PC-3 (cell line): Measurements from ENCODE around the gene FBF1. TPM values are rescaled to one million over a fixed set of nuclear protein-coding genes. Genes with fewer than 3 reads are reported as not detected.

ENCODE experiments used
- ATAC-seq: fragments of 200-7000 bp; cut with Tn5 transposase; 2 replicates; pipeline ENCODE4 v1.9.1; 2020; ENCODE audit warnings: mild to moderate bottlenecking, moderate library complexity
- BruUV-seq: library from RNA; stranded (reverse); fragments of 400-500 nt; replicated peaks from 2 replicates; lab custom pipeline; 2021; lab: Mats Ljungman, UMichigan
- CTCF ChIA-PET: fragments of 300-600 bp; sonication (Branson Sonifier 250); formaldehyde crosslinking; loops from one replicate; lab custom pipeline; 2022; ENCODE audit warnings: antibody characterized with exemption; lab: Charles Lee
- POLR2A ChIA-PET: fragments of 300-600 bp; sonication (Branson Sonifier 250); formaldehyde crosslinking; loops from one replicate; lab custom pipeline; 2022; ENCODE audit warnings: antibody characterized with exemption; ENCODE audit not compliant: unreplicated experiment; lab: Charles Lee
- DNase-seq: peaks from one replicate; pipeline ENCODE4 v3.0.0-alpha.2; 2015
- H2AFZ ChIP-seq: fragments of 300-600 bp; sonication (generic); 2 replicates; pipeline ENCODE4 v1.6.0; 2016; ENCODE audit warnings: antibody characterized with exemption, low read length
- H3F3A ChIP-seq: fragments of 300-600 bp; sonication (generic); one replicate; pipeline ENCODE4 v1.6.0; 2017; ENCODE audit warnings: antibody characterized with exemption, low read length, control low read depth, mild to moderate bottlenecking; ENCODE audit not compliant: unreplicated experiment
- H3K27ac ChIP-seq: fragments of 300-600 bp; sonication (generic); 2 replicates; pipeline ENCODE4 v1.5.1; 2016; ENCODE audit warnings: mild to moderate bottlenecking, low read length
- H3K27me3 ChIP-seq: fragments of 300-600 bp; sonication (generic); 2 replicates; pipeline ENCODE4 v1.6.1; 2016; ENCODE audit warnings: low read length, mixed read lengths
- H3K36me3 ChIP-seq: fragments of 300-600 bp; sonication (generic); 2 replicates; pipeline ENCODE4 v1.6.1; 2016; ENCODE audit warnings: low read depth, mixed run types, low read length, mixed read lengths
- H3K4me1 ChIP-seq: fragments of 300-600 bp; sonication (generic); 2 replicates; pipeline ENCODE4 v1.5.1; 2016; ENCODE audit warnings: low read length; ENCODE audit not compliant: insufficient read depth
- H3K4me2 ChIP-seq: fragments of 300-600 bp; sonication (generic); 2 replicates; pipeline ENCODE4 v1.6.0; 2016; ENCODE audit warnings: low read length
- H3K4me3 ChIP-seq: fragments of 300-600 bp; sonication (generic); 2 replicates; pipeline ENCODE4 v1.5.1; 2016; ENCODE audit warnings: mild to moderate bottlenecking, low read length, mixed read lengths
- H3K79me2 ChIP-seq: fragments of 300-600 bp; sonication (generic); 2 replicates; pipeline ENCODE4 v1.6.1; 2017; ENCODE audit warnings: low read length, mixed read lengths
- H3K9ac ChIP-seq: fragments of 300-600 bp; sonication (generic); 2 replicates; pipeline ENCODE4 v1.6.0; 2016; ENCODE audit warnings: mild to moderate bottlenecking, low read length
- H3K9me2 ChIP-seq: fragments of 300-600 bp; sonication (generic); replicated peaks from 2 replicates; pipeline ENCODE4 v1.6.1; 2016; ENCODE audit warnings: mixed run types, low read length, mixed read lengths
- H3K9me3 ChIP-seq: fragments of 300-600 bp; sonication (generic); 2 replicates; pipeline ENCODE4 v1.6.1; 2016; ENCODE audit warnings: low read length, mixed read lengths
- H4K20me1 ChIP-seq: fragments of 300-600 bp; sonication (generic); 2 replicates; pipeline ENCODE4 v1.6.1; 2016; ENCODE audit warnings: low read length, mixed read lengths
- EZH2 ChIP-seq: fragments of 300-600 bp; sonication (generic); IDR thresholded peaks from one replicate; pipeline ENCODE4 v1.6.1; 2017; ENCODE audit warnings: antibody characterized with exemption, mild to moderate bottlenecking, low read length; ENCODE audit not compliant: unreplicated experiment
- EZH2phosphoT487 ChIP-seq: fragments of 300-600 bp; sonication (generic); IDR thresholded peaks from 2 replicates; pipeline ENCODE4 v1.6.1; 2018; ENCODE audit warnings: mild to moderate bottlenecking, antibody characterized with exemption, low read length, borderline replicate concordance
- intact Hi-C: fragments of 100-400 bp; cut with micrococcal nuclease; formaldehyde crosslinking; loops from 2 replicates; pipeline ENCODE4 v1.9.0; 2023
- total RNA-seq: library from RNA; depleted of rRNA; stranded (reverse); fragments of >200 nt; gene quantifications from 2 replicates; pipeline ENCODE4 v1.2.3, GENCODE V29; 2014
- TF ChIP-seq, protein P1 (sequence below): fragments of 300-600 bp; sonication (generic); conservative IDR thresholded peaks from 2 replicates; pipeline ENCODE4 v1.5.1; 2017; ENCODE audit warnings: antibody characterized with exemption, low read depth, mild to moderate bottlenecking, low read length

FBF1 gene
- total RNA-seq, 1 experiment from 2014 or later: 39.2 TPM

- H3K9ac ChIP-seq: no peak overlapping the region
- no peak for ATAC-seq
- no peak overlapping the region for H2AFZ ChIP-seq
- no peak for DNase-seq
- H3K4me2 ChIP-seq: no peak overlapping the region
- no peaks in the 10 kb centered on the region for H4K20me1 ChIP-seq
- intact Hi-C loops: loop anchor here (10.0 kb wide), 1 partner anchor 372 kb away; no protein-coding TSS in a partner anchor
- TF ChIP-seq EZH2: no peak
- TF ChIP-seq EZH2phosphoT487: no peak
- TF ChIP-seq, protein P1, sequence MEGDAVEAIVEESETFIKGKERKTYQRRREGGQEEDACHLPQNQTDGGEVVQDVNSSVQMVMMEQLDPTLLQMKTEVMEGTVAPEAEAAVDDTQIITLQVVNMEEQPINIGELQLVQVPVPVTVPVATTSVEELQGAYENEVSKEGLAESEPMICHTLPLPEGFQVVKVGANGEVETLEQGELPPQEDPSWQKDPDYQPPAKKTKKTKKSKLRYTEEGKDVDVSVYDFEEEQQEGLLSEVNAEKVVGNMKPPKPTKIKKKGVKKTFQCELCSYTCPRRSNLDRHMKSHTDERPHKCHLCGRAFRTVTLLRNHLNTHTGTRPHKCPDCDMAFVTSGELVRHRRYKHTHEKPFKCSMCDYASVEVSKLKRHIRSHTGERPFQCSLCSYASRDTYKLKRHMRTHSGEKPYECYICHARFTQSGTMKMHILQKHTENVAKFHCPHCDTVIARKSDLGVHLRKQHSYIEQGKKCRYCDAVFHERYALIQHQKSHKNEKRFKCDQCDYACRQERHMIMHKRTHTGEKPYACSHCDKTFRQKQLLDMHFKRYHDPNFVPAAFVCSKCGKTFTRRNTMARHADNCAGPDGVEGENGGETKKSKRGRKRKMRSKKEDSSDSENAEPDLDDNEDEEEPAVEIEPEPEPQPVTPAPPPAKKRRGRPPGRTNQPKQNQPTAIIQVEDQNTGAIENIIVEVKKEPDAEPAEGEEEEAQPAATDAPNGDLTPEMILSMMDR: no peak
- no peak overlapping the region for H3K27ac ChIP-seq
- H3K9me3 ChIP-seq: no peaks in the 10 kb centered on the region
- H3F3A ChIP-seq: peaks cover 5% of the 10 kb centered on the region
- H3K79me2 ChIP-seq: peaks cover 26% of the 10 kb centered on the region
- ChIA-PET POLR2A (no interaction called here), CTCF (no interaction called here)
- peaks cover 29% of the 10 kb centered on the region for H3K36me3 ChIP-seq
- H3K9me2 ChIP-seq: no peaks in the 10 kb centered on the region
- no peak overlapping the region for H3K4me3 ChIP-seq
- peaks cover 13% of the 10 kb centered on the region for H3K4me1 ChIP-seq
- BruUV-seq: no TSS peak
- no peaks in the 10 kb centered on the region for H3K27me3 ChIP-seq
These were observed 38.4 kb downstream of the FBF1 start for GRCh38 chr17:75902406-75902805.

GRCh38 chr17:75901727-75902126 lies 39.1 kb downstream of the FBF1 start:
- no peak overlapping the region for H3K27ac ChIP-seq
- peaks cover 32% of the 10 kb centered on the region for H3K36me3 ChIP-seq
- H3K9me2 ChIP-seq: no peaks in the 10 kb centered on the region
- ATAC-seq: no peak
- no peak overlapping the region for H3K9ac ChIP-seq
- peaks cover 26% of the 10 kb centered on the region for H3K79me2 ChIP-seq
- H3K27me3 ChIP-seq: no peaks in the 10 kb centered on the region
- no TSS peak for BruUV-seq
- POLR2A ChIA-PET: no interaction called here
- H4K20me1 ChIP-seq: no peaks in the 10 kb centered on the region
- CTCF ChIA-PET: no interaction called here
- H3K4me2 ChIP-seq: no peak overlapping the region
- intact Hi-C loops: loop anchor here (10.0 kb wide), 1 partner anchor 373 kb away; no protein-coding TSS in a partner anchor
- peaks cover 18% of the 10 kb centered on the region for H3K4me1 ChIP-seq
- DNase-seq: no peak
- TF ChIP-seq, protein P1: no peak
- TF ChIP-seq EZH2phosphoT487: no peak
- no peak for TF ChIP-seq EZH2
- H3F3A ChIP-seq: peaks cover 9% of the 10 kb centered on the region
- no peak overlapping the region for H3K4me3 ChIP-seq
- no peaks in the 10 kb centered on the region for H3K9me3 ChIP-seq
- no peak overlapping the region for H2AFZ ChIP-seq

DNA sequence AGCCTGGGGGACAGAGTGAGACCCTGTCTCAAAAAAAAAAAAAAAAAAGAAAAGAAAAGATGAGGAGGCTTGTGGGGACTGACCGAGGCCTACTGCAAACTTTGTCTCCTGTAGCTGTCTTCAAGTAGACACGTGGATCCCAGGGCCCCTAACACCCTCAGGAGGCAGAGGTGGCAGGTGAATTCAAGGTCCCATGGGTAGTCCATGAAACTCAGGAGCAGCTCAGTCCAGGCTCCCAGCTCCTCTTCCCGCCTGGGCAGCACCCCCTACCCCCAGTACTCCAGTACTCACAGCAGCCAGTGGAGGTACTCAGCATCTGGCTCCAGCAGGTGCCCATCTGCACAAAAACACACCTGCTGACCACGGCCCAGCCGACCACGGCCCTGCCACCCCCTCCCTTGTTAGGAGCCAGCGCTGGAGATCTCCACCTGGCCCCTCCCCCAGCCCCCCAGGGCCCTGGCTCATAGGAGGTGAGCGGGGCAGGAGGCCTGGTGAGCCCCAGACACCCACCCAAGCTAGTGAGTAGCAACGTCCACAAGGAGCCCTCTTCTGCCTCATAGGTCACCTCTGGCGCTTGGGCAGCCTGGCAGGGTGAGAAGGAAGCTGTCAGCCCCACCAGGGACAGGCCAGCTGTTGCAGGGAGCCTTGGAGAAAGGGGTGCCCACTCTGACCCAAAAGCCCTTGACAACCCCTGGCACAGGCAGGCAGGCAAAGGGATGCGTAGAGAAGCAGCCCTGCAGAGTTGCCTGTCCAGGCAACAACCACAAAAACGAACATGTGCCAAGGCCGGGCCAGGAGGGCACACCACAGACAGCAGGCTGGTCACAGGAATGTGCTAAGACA lies 39.9 kb downstream of the FBF1 start:
- no peak for DNase-seq
- Histone ChIP-seq H3K4me1 (peaks cover 18% of the 10 kb centered on the region), H3K4me3 (no peak overlapping the region), H3K79me2 (peaks cover 31% of the 10 kb centered on the region), H2AFZ (no peak overlapping the region), H3K36me3 (peaks cover 32% of the 10 kb centered on the region), H3K9ac (no peak overlapping the region), H3F3A (peaks cover 9% of the 10 kb centered on the region), H3K9me2 (no peaks in the 10 kb centered on the region), H3K27me3 (no peaks in the 10 kb centered on the region), H3K9me3 (no peaks in the 10 kb centered on the region), H3K4me2 (no peak overlapping the region), H3K27ac (no peak overlapping the region), H4K20me1 (no peaks in the 10 kb centered on the region)
- BruUV-seq: no TSS peak
- ATAC-seq: no peak
- ChIA-PET POLR2A (no interaction called here), CTCF (no interaction called here)
- intact Hi-C loops: loop anchor here (10.0 kb wide), 1 partner anchor 374 kb away; no protein-coding TSS in a partner anchor
- TF ChIP-seq EZH2phosphoT487: no peak
- TF ChIP-seq, protein P1: no peak
- TF ChIP-seq EZH2: no peak
